HG03280 (cell line): ENCODE measurements around the gene PDGFA.

Experiments used
- ATAC-seq: cut with Tn5 transposase; IDR thresholded peaks from one replicate; pipeline ENCODE4 v1.9.1; 2021; ENCODE audit warnings: mild to moderate bottlenecking, moderate library complexity; ENCODE audit not compliant: unreplicated experiment

Gene PDGFA

DNA sequence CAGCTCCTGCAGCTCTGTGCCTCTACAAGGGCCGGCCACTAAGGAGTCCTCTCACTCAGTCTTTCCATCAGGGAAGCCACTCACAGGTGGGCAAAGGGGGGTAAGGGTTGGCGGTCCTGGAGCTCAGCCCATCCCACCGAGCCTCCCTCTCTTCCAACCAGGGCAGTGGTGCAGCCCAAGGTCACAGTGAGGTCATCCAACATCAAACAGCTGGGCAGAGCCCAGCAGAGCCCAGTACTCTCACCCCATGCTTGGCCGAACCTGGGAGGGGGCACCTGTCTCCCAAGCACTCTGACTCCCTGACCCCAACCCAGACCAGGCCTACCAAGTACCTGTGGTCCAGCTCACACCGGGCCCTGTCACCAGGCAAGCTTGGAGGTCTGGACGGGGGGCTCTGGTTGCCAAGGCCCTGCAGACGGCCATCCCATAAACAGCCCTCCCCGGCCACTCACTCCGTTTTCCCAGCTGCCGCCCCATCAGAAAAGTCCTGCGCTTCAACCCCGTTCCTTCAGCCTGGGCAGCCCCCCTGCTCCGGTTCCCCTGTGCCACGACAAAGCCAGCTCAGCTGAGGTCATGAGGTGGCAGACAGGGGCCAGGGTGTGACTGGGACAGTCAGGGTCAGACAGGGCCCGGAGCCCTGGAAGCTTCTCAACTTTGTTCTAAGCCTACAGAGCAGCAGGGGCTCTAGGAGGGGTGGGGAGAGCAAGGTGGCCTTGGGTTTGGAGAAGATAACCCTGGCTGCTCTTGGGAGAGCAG is 27.5 kb downstream of the PDGFA start:
- no peak for ATAC-seq

DNA sequence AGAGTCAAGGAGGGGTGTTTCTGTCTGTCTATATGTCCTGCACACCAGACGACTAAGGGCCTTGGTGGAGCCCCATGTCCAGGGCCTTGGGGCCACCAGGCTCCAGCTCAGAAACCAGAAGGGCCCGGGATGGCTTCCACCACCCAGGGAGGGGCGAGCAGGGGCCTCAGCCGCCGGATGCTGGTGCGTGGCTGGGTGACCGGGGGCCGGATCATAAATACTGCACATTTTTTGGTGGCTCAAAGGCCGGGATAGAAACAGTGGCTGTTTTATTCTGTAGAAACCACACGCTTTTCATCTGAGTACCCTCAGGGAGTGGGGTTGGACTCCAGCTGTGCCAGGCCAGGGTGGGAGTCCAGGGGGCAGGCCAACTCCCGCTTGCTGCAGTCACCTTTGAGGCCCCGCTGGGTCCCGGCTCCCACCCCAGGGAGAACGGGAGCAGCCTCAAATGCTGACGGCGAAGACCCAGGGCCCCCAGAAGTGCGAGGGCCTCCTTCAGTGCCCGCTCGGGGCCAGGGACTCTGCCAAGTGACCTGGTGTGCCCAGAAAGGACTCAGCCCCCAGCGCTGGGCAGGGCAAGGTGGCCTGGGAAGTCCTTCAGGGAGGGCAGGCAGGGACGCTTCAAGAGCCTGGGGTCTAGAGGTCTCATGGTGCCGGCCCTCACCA is 28.2 kb downstream of the PDGFA start:
- no peak for ATAC-seq

DNA sequence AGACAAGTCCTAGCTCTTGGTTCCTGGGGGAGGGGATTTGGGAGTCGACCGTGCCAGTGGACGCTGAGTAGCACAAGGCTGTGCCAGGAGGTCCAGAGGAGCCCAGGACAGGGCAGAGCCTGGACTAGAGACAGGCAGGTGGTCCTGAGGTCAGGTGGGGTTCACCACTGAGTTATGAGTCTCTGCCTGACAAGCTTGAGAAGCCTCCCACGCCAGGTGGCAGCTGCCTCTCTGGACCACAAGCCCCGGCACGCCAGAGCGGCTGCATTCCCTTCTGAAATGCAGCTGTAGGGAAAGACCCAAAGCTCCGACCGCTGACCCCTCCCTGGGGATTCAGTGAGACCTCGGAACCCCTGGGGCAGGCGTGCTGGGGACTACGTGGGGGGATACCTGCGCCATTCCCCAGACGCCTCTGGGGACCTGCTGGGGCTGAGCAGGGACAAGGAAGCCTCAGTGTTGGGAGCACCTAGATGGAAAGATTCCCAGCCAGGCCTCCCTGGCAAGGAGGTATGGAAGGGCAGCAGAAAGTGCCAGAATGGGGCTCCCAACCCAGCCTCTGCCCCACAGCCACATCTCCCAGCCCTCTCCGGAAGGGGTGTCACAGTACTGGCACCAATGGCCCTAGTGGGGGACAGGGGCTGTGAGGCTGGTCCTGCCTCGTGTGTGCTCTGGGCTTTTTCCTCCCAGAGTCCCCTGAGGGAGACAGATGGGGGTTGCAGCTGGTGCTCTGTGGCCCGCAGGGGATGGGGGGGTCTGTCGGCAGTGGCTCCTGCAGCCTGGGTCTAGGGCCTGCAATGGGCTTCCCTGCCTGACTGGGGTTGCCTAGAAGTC is 29.0 kb downstream of the PDGFA start:
- ATAC-seq = no peak

DNA sequence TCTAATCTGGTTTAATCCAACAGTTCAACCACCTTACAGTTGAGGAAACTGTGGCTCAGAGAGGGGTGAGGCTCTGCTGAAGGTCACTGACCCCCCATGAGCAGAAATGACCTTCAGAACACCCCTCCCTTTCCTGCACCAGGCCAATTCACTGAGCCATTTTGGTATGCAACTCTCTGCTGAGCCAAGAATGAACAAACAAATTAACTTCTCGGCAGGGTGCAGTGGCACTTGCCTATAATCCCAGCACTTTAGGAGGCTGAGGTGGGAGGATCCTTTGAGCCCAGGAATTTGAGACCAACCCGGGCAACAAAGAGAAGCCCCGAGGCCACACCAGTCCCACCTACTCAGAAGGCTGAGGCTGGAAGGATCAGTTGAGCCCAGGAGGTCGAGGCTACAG is 29.8 kb downstream of the PDGFA start:
- no peak for ATAC-seq

- ATAC-seq = no peak
Observed at GRCh38 chr7:486216-486743, 33.4 kb downstream of the PDGFA start.

GRCh38 chr7:485188-486081 is 34.2 kb downstream of the PDGFA start:
- no peak for ATAC-seq

DNA sequence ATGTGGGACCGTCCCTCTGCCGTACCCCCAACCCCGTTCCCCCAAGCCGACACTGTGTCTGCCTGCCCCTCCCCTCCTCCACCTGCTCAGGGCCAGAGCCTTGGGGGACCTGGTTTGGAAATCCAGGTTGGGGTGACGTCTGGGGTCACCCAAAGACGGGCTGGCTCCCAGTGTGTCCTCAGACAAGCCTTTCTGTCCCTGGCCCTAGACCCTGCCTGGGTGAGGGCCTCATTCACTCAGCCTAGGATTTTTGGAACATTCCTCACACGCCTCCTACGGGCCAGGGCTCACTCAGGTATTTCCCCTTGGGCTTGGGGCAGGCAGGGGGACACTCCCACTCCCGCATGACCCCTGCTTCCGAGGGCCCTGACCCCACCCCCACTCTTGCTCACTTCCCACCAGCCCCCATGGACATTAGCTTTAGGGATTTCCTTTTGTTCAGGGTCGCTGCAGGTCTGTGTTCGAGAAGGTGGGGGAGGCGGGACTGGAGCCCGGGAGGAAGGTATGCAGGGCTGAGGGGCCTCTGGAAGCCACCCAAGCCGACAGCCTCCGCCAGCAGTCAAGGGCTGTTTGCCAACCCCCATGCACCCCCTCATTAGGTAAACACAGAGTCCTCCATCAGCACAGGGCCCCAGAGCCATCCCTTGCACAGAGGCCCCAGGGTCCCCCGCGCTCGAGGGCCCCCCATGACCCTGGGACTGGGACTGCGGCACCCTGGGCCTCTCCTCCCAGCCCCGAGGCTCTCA is 35.1 kb downstream of the PDGFA start:
- no peak for ATAC-seq

GRCh38 chr7:483656-484355 is 35.8 kb downstream of the PDGFA start:
- no peak for ATAC-seq

DNA sequence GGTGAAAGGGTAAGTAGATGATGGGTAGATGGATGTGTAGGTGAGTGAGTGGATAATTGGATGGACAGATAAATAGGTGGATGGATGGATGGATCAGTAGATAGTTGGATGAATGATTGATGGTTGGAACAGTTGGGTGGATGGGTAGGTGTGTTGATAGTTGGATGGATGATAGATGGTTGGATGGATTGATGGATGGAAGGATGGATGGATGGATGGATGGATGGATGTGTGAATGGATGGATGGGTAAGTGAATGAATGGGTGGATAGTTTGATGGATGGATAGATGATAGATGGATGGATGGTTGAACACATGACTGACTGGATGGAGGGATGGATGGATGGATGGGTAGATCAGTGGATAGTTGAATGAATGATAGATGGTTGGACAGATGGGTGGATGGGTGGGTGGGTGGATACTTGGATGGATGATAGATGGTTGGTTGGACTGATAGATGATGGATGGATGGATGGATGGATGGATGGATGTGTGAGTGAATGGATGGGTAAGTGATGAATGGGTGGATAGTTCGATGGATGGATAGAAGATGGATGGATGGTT is 37.0 kb downstream of the PDGFA start:
- no peak for ATAC-seq

DNA sequence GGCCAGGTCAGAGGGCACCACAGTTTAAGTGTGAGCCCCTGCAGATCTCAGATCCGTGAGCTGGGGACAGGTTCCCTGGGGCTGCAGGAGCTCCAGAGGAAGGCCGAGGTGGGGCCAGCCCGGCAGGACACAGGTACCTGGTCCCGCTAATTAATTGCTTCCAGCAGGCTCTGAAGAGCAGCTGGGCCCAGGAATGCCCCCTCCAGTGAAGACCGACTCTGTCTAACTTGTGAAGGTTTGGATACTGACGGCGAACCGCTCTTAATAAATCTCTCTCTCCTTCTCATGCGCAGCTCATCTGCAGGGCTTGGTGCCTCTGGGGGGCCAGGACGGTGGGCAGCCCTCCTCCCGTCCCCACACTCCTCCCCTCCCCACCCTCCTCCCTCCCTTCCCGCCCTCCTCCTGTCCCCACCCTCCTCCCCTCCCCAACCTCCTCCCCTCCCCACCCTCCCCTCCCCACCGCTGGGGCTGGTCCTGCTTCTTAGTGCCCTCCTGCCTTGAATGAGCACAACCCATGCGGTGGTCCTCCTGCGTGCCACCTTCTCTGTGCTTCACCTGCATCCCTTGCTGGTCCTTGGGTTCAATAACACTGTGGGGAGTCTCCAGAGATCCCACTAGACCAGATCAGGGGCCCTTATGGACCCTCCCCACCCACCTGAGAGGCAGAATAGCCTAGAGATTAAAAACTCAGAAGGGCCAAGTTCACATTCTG is 38.3 kb downstream of the PDGFA start:
- ATAC-seq = no peak

DNA sequence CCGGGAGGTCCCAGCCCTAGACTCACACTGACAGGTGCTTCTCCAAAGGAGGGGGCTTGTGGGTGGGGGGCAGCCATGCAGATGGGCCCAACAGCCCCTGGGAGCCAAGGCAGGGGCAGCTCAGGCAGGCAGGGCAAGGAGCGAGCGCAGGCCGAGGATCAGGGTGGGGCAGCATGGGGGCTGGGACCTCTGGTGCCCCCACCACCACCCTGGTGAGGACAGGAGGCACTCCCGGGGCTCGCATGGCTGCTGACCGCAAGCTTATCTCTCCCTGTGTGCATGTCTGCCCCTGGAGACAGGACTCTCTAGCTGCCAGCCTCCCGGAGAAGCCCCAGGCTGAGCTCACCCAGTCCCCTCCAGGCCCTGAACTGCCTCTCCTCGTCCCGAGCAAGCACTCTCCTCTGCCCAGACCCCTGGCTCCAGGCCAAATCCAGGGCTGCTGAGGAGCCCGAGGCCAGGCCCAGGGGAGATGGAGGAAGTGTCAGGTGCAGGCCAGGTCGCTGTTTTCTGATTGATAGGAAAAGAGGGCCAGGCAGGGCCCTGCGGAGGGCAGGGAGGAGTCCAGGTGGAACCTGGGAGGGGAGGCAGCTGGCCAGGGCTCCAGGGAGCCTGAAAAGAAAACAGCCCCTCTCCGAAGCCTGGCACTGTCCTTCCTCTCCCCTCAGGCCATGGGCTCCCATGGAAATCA is 39.0 kb downstream of the PDGFA start:
- no peak for ATAC-seq

DNA sequence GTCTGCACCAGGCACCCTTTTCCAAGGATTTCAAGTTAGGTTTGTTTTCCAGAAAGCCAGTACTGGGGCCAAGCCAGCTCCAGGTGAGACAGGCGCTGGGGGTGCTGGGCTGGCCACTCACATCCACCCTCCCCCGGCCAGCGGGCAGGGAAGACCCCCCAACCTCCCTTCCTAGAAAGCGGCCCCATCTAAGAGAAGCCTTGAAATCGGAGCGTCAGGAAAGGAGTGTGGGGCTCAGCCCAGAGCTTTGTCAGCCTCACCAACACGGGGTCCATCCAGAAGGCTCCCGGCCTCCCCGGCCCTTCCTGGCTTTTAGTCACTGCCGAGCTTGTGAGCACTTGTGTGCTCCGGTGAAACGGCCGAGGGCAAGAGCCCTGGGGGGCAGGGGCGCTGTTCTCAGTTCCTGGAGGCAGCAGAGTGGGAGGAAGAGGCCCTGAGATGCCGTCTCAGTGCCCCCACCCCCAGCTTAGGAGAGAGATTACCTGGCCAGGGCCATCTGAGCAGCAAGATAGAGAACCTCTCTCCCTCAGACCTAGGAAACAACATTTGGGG is 39.6 kb downstream of the PDGFA start:
- ATAC-seq = no peak

DNA sequence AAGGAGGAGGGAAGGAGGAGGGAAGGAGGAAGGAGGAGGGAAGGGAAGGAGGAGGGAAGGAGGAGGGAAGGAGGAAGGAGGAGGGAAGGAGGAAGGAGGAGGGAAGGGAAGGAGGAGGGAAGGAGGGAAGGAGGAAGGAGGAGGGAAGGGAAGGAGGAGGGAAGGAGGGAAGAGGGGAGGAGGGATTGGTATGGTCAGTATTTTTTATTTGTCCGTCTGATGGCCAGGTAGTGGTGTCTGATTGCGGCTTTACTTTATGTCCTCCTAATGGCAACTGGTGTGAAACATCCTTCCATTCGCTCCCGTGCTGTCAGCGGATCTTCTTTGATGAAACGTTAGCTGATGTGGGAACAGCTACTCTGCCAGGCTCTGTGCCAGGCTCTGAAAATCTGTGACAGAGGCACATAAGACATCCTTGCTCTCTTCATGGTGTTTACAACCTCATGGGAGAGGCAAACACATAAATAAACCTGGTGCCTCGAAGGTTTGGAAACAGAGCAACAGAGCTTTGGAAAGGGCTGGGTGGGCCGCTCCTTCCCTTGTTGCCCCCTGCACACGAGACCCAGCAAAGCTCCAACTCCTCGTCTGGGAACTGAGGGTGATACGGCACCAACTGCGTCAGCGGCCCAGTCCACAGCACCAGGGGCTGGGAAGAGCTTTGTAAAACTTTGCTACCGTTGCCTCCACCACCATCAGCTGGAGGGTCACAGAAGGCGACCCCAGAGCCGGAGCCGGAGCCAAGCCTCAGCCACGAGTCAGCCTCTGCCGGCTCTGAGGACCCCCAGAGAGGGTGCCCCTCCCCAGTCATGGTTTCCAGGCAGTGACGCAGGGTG is 40.3 kb downstream of the PDGFA start:
- ATAC-seq = no peak

DNA sequence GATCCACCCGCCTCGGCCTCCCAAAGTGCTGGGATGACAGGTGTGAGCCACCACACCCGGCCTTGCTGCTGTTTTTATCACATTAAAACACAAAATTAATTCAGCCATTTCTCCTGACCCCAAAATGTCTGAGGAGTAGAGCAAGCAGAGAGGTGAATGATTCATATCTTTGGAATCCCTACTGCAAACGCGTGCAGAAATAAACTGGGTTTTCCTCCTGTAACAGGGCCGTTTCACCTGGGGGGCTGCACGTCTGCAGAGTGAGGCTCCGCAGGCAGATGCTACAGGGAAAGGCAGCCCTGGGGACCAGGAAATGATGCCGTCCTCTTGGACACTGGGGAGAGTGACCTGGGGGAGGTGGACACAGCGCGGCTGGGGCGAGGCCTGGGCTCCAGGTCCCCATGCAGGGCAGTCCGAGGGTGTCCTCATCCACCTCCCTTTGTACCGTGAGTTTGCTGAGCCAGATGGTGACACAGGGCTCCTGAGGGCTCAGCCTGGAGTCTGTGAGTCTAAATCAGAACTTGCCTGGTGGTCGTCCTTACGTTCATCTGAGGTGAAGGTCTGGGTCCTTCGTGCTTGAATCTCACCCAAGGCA is 41.9 kb downstream of the PDGFA start:
- ATAC-seq = no peak

- no peak for ATAC-seq
Observed at GRCh38 chr7:476736-477360, 42.8 kb downstream of the PDGFA start.
